ENCODE data around the gene EIF5. TPM values are rescaled to one million over a fixed set of nuclear protein-coding genes. Genes with fewer than 3 reads are reported as not detected.

Gene EIF5
- total and polyA plus RNA-seq, 2 experiments from 2014 or later, result 151 to 331 TPM

- TF ChIP-seq EZH2 (IDR thresholded peaks at IDR 0.05; ENCODE audit: borderline replicate concordance) (no peak), EZH2phosphoT487 (IDR thresholded peaks at IDR 0.05; ENCODE audit: low read depth, severe bottlenecking, unreplicated experiment) (no peak), CTCF (IDR thresholded peaks at IDR 0.05; ENCODE audit: poor library complexity) (no peak)
- Histone ChIP-seq H3K9me3 (ENCODE audit: low read depth) (no peaks in the 10 kb centered on the region), H3K79me2 (no peaks in the 10 kb centered on the region), H2AFZ (no peak overlapping the region), H4K20me1 (ENCODE audit: insufficient read depth, poor library complexity, severe bottlenecking) (no peaks in the 10 kb centered on the region), H3K4me1 (ENCODE audit: insufficient read depth) (no peaks in the 10 kb centered on the region), H3K27ac (no peak overlapping the region), H3K36me3 (replicated peaks; ENCODE audit: insufficient read depth, low read depth) (no peaks in the 10 kb centered on the region), H3K9me2 (replicated peaks; ENCODE audit: insufficient read depth) (no peaks in the 10 kb centered on the region), H3K4me2 (no peak overlapping the region), H3K27me3 (no peaks in the 10 kb centered on the region), H3K4me3 (no peak overlapping the region)
- 93% methylated on average over 31 of the region's 31 CpGs for WGBS (ENCODE audit: low lambda C conversion rate, missing lambda C conversion rate)
- no peak for DNase-seq (ENCODE audit: low spot score)
These were observed 22.7 kb upstream of the EIF5 start for GRCh38 chr14:103311171-103311997.

GRCh38 chr14:103312006-103312635, 21.9 kb upstream of the EIF5 start:
- Histone ChIP-seq H3K79me2 (no peaks in the 10 kb centered on the region), H3K9me3 (ENCODE audit: low read depth) (no peaks in the 10 kb centered on the region), H3K27me3 (no peaks in the 10 kb centered on the region), H3K4me1 (ENCODE audit: insufficient read depth) (no peaks in the 10 kb centered on the region), H3K4me3 (no peak overlapping the region), H3K9me2 (replicated peaks; ENCODE audit: insufficient read depth) (no peaks in the 10 kb centered on the region), H3K4me2 (no peak overlapping the region), H2AFZ (no peak overlapping the region), H3K27ac (no peak overlapping the region), H3K36me3 (replicated peaks; ENCODE audit: insufficient read depth, low read depth) (no peaks in the 10 kb centered on the region), H4K20me1 (ENCODE audit: insufficient read depth, poor library complexity, severe bottlenecking) (no peaks in the 10 kb centered on the region)
- 91% methylated on average over 14 of the region's 14 CpGs for WGBS (ENCODE audit: low lambda C conversion rate, missing lambda C conversion rate)
- no peak for DNase-seq (ENCODE audit: low spot score)
- TF ChIP-seq EZH2phosphoT487 (IDR thresholded peaks at IDR 0.05; ENCODE audit: low read depth, severe bottlenecking, unreplicated experiment), result no peak
- TF ChIP-seq EZH2 (IDR thresholded peaks at IDR 0.05; ENCODE audit: borderline replicate concordance), result no peak
- no peak for TF ChIP-seq CTCF (IDR thresholded peaks at IDR 0.05; ENCODE audit: poor library complexity)

GRCh38 chr14:103313704-103314103, 20.3 kb upstream of the EIF5 start:
- Histone ChIP-seq H3K27ac (no peak overlapping the region), H2AFZ (no peak overlapping the region), H4K20me1 (ENCODE audit: insufficient read depth, poor library complexity, severe bottlenecking) (no peaks in the 10 kb centered on the region), H3K4me3 (no peak overlapping the region), H3K36me3 (replicated peaks; ENCODE audit: insufficient read depth, low read depth) (no peaks in the 10 kb centered on the region), H3K9me3 (ENCODE audit: low read depth) (no peaks in the 10 kb centered on the region), H3K27me3 (no peaks in the 10 kb centered on the region), H3K79me2 (no peaks in the 10 kb centered on the region), H3K4me2 (no peak overlapping the region), H3K4me1 (ENCODE audit: insufficient read depth) (no peaks in the 10 kb centered on the region), H3K9me2 (replicated peaks; ENCODE audit: insufficient read depth) (no peaks in the 10 kb centered on the region)
- no peak for DNase-seq (ENCODE audit: low spot score)
- TF ChIP-seq EZH2phosphoT487 (IDR thresholded peaks at IDR 0.05; ENCODE audit: low read depth, severe bottlenecking, unreplicated experiment) (no peak), EZH2 (IDR thresholded peaks at IDR 0.05; ENCODE audit: borderline replicate concordance) (no peak), CTCF (IDR thresholded peaks at IDR 0.05; ENCODE audit: poor library complexity) (no peak)
- 83% methylated on average over 8 of the region's 8 CpGs for WGBS (ENCODE audit: low lambda C conversion rate, missing lambda C conversion rate)

All from hepatocyte (in vitro differentiated cells).